Upper lobe of right lung (tissue), 1 donor: Measurements from ENCODE around the gene TCF15. TPM values are rescaled to one million over a fixed set of nuclear protein-coding genes. Genes with fewer than 3 reads are reported as not detected.

Experiments used
- ATAC-seq: fragments of 200-7000 bp; cut with Tn5 transposase; one replicate; pipeline ENCODE4 v1.9.1; 2020; ENCODE audit warnings: mild to moderate bottlenecking, moderate library complexity
- DNase-seq: peaks from one replicate; pipeline ENCODE4 v3.0.0-alpha.2; 2020
- H3K27ac ChIP-seq: fragments of 200-600 bp; one replicate; pipeline ENCODE4 v1.8.0; 2022
- H3K27me3 ChIP-seq: fragments of 200-600 bp; one replicate; pipeline ENCODE4 v1.8.0; 2022; ENCODE audit warnings: mild to moderate bottlenecking
- H3K36me3 ChIP-seq: fragments of 200-600 bp; one replicate; pipeline ENCODE4 v1.8.0; 2022
- H3K4me1 ChIP-seq: fragments of 200-600 bp; one replicate; pipeline ENCODE4 v1.8.0; 2022
- H3K4me3 ChIP-seq: fragments of 200-600 bp; one replicate; pipeline ENCODE4 v1.8.0; 2022; ENCODE audit warnings: mild to moderate bottlenecking
- H3K9me3 ChIP-seq: fragments of 200-600 bp; one replicate; pipeline ENCODE4 v1.8.0; 2022
- CTCF ChIP-seq: fragments of 200-600 bp; IDR thresholded peaks from one replicate; pipeline ENCODE4 v1.8.0; 2022; ENCODE audit warnings: antibody characterized with exemption
- intact Hi-C: fragments of 100-400 bp; cut with DNase I; formaldehyde crosslinking; loops from one replicate; pipeline ENCODE4 v1.11.0; 2022
- total RNA-seq: library from RNA; stranded (reverse); fragmentation: NEBNext Ultra II Directional; extraction: Animal tissue kit (Norgen Biotek cat#: 25700); gene quantifications from one replicate; pipeline ENCODE4 v1.2.1, GENCODE V29; 2021
- donor health status: DM: no; HTN: yes; CAD: no; lungs with severe emphysema.

Gene TCF15
- total RNA-seq, 1 donor from 2014 or later = 0.43 TPM

- intact Hi-C loops = no loop called here
- Histone ChIP-seq H3K36me3 (no peaks in the 10 kb centered on the region), H3K4me3 (no peak overlapping the region), H3K27ac (no peak overlapping the region), H3K4me1 (no peaks in the 10 kb centered on the region), H3K27me3 (no peaks in the 10 kb centered on the region), H3K9me3 (no peaks in the 10 kb centered on the region)
- no peak for ATAC-seq
- TF ChIP-seq CTCF = no peak
- no peak for DNase-seq
Measured at GRCh38 chr20:621125-621756, 11.1 kb upstream of the TCF15 start.

GRCh38 chr20:620246-620645 is 10.1 kb upstream of the TCF15 start:
- intact Hi-C loops = no loop called here
- Histone ChIP-seq H3K27me3 (no peaks in the 10 kb centered on the region), H3K4me3 (no peak overlapping the region), H3K27ac (no peak overlapping the region), H3K4me1 (no peaks in the 10 kb centered on the region), H3K9me3 (no peaks in the 10 kb centered on the region), H3K36me3 (no peaks in the 10 kb centered on the region)
- no peak for TF ChIP-seq CTCF
- ATAC-seq (no peak), DNase-seq (no peak)

GRCh38 chr20:618980-619379 is 8.9 kb upstream of the TCF15 start:
- Histone ChIP-seq H3K9me3 (no peaks in the 10 kb centered on the region), H3K4me3 (no peak overlapping the region), H3K36me3 (no peaks in the 10 kb centered on the region), H3K27me3 (peaks cover under 1% of the 10 kb centered on the region), H3K27ac (no peak overlapping the region), H3K4me1 (no peaks in the 10 kb centered on the region)
- no peak for ATAC-seq
- TF ChIP-seq CTCF = no peak
- no peak for DNase-seq
- intact Hi-C loops = no loop called here

GRCh38 chr20:617934-618690 is 8.0 kb upstream of the TCF15 start:
- Histone ChIP-seq H3K4me3 (no peak overlapping the region), H3K27ac (no peak overlapping the region), H3K4me1 (no peaks in the 10 kb centered on the region), H3K27me3 (peaks cover 5% of the 10 kb centered on the region), H3K9me3 (no peaks in the 10 kb centered on the region), H3K36me3 (no peaks in the 10 kb centered on the region)
- no peak for TF ChIP-seq CTCF
- intact Hi-C loops = no loop called here
- no peak for DNase-seq
- no peak for ATAC-seq

GRCh38 chr20:615514-615913 is 5.4 kb upstream of the TCF15 start:
- H3K27ac ChIP-seq = no peak overlapping the region
- DNase-seq (no peak), ATAC-seq (no peak)
- no peaks in the 10 kb centered on the region for H3K36me3 ChIP-seq
- H3K27me3 ChIP-seq = peaks cover 29% of the 10 kb centered on the region
- intact Hi-C loops = no loop called here
- no peak overlapping the region for H3K4me3 ChIP-seq
- H3K9me3 ChIP-seq = no peaks in the 10 kb centered on the region
- no peaks in the 10 kb centered on the region for H3K4me1 ChIP-seq
- TF ChIP-seq CTCF = no peak
